ENCODE measurements around the gene MARK3.

MARK3 gene

GRCh38 chr14:103395244-103395643, 10.0 kb downstream of the MARK3 start:
- DNase-seq (no peak), ATAC-seq (no peak)

GRCh38 chr14:103396463-103396862, 11.2 kb downstream of the MARK3 start:
- DNase-seq (no peak), ATAC-seq (no peak)

- no peak for ATAC-seq
- DNase-seq: no peak
Measured at GRCh38 chr14:103398427-103399195, 13.4 kb downstream of the MARK3 start.

GRCh38 chr14:103400537-103400936, 15.3 kb downstream of the MARK3 start:
- no peak for ATAC-seq
- no peak for DNase-seq

- ATAC-seq (peak; percentile 89), DNase-seq (no peak)
Measured at GRCh38 chr14:103401223-103402214, 16.3 kb downstream of the MARK3 start.

- ATAC-seq (no peak), DNase-seq (no peak)
Measured at GRCh38 chr14:103402695-103403094, 17.5 kb downstream of the MARK3 start.

- no peak for DNase-seq
- ATAC-seq: no peak
Measured at GRCh38 chr14:103404032-103404918, 19.1 kb downstream of the MARK3 start.

GRCh38 chr14:103404920-103405319, 19.7 kb downstream of the MARK3 start:
- no peak for DNase-seq

GRCh38 chr14:103408491-103409155, 23.4 kb downstream of the MARK3 start:
- ATAC-seq: no peak
- no peak for DNase-seq

More at GRCh38 chr14:103404920-103405319, 19.7 kb downstream of the MARK3 start:
- ATAC-seq: no peak

GRCh38 chr14:103416916-103417315, 31.7 kb downstream of the MARK3 start:
- DNase-seq (no peak), ATAC-seq (no peak)

GRCh38 chr14:103418481-103418818, 33.2 kb downstream of the MARK3 start:
- DNase-seq (no peak), ATAC-seq (no peak)

- no peak for DNase-seq
- no peak for ATAC-seq
Measured at GRCh38 chr14:103421556-103421955, 36.3 kb downstream of the MARK3 start.

GRCh38 chr14:103423050-103423461, 37.8 kb downstream of the MARK3 start:
- ATAC-seq (peak; percentile 47), DNase-seq (no peak)

- DNase-seq (peak; percentile 45), ATAC-seq (peak; percentile 74)
Measured at GRCh38 chr14:103427485-103428443, 42.5 kb downstream of the MARK3 start.

- no peak for DNase-seq
- peak; percentile 58 for ATAC-seq
Measured at GRCh38 chr14:103428723-103429556, 43.7 kb downstream of the MARK3 start.

- DNase-seq (no peak), ATAC-seq (no peak)
Measured at GRCh38 chr14:103430358-103430757, 45.1 kb downstream of the MARK3 start.

- DNase-seq (no peak), ATAC-seq (no peak)
Measured at GRCh38 chr14:103432627-103433026, 47.4 kb downstream of the MARK3 start.

GRCh38 chr14:103433916-103434563, 48.8 kb downstream of the MARK3 start:
- no peak for ATAC-seq
- DNase-seq: no peak
